ENCODE results near the gene SAC3D1. TPM values are rescaled to one million over a fixed set of nuclear protein-coding genes. Genes with fewer than 3 reads are reported as not detected.

Gene SAC3D1
- polyA plus RNA-seq, 2 of the 4 experiments (the other 2 are of a cell fraction), result 12.9 to 29.0 TPM

- TF ChIP-seq FOSB (CRISPR knock-in tag; IDR thresholded peaks at IDR 0.05), result no peak
- no peak for TF ChIP-seq SMC3 (IDR thresholded peaks at IDR 0.05)
Measured at GRCh38 chr11:64994318-64994717, 46.7 kb upstream of the SAC3D1 start (continued).

GRCh38 chr11:64996327-64996709 is 44.7 kb upstream of the SAC3D1 start:
- WGBS (ENCODE audit: missing lambda C conversion rate), result 67% methylated on average over 11 of the region's 11 CpGs
- H3K4me2 ChIP-seq, result peak overlapping the region; percentile 63
- TF ChIP-seq RCOR1 (IDR thresholded peaks at IDR 0.05; ENCODE audit: low read depth, low read length), result no peak
- no peak for TF ChIP-seq SREBF2 (IDR thresholded peaks at IDR 0.05)
- TF ChIP-seq EP300 (IDR thresholded peaks at IDR 0.05), result no peak
- TF ChIP-seq TP53 (CRISPR knock-in tag; IDR thresholded peaks at IDR 0.05), result no peak
- TF ChIP-seq CHD4 (IDR thresholded peaks at IDR 0.05; ENCODE audit: borderline replicate concordance), result no peak
- no peak for TF ChIP-seq FOSL2 (IDR thresholded peaks at IDR 0.05)
- TF ChIP-seq FOSL2 (CRISPR knock-in tag; IDR thresholded peaks at IDR 0.05), result no peak
- TF ChIP-seq RFX5 (IDR thresholded peaks at IDR 0.05), result no peak
- no peak for TF ChIP-seq KDM5A (IDR thresholded peaks at IDR 0.05)
- no peak for TF ChIP-seq ZNF302 (CRISPR knock-in tag; IDR thresholded peaks at IDR 0.05)
- TF ChIP-seq HOXB5 (CRISPR knock-in tag; IDR thresholded peaks at IDR 0.05), result no peak
- no peak for TF ChIP-seq POLR2AphosphoS2 (conservative IDR thresholded peaks at IDR 0.05; ENCODE audit: low read length)
- no peak for TF ChIP-seq CBX2 (IDR thresholded peaks at IDR 0.05; ENCODE audit: borderline replicate concordance, low read depth)
- TF ChIP-seq NPAS2 (CRISPR knock-in tag; IDR thresholded peaks at IDR 0.05; ENCODE audit: borderline replicate concordance), result no peak
- TF ChIP-seq RAD21 (conservative IDR thresholded peaks at IDR 0.05 in 1 of 2, IDR thresholded peaks at IDR 0.05 in 1 of 2), result no peak
- no peak for TF ChIP-seq MAX (IDR thresholded peaks at IDR 0.05)
- no peak for TF ChIP-seq FOSB (CRISPR knock-in tag; IDR thresholded peaks at IDR 0.05)
- TF ChIP-seq ATOH8 (CRISPR knock-in tag; IDR thresholded peaks at IDR 0.05; ENCODE audit: low read depth), result no peak
- TF ChIP-seq BHLHE40 (IDR thresholded peaks at IDR 0.05; ENCODE audit: low read depth, low read length), result no peak
- TF ChIP-seq HMGXB4 (CRISPR knock-in tag; IDR thresholded peaks at IDR 0.05; ENCODE audit: borderline replicate concordance), result no peak
- no peak for FAIRE-seq
- CTCF ChIA-PET, result interaction anchor here (0.6 to 6.4 kb wide), 33 partner anchors 9 to 201 kb away, joined by 3 to 47 read pairs (median 4); partner anchors contain the start of genes ARL2, PPP2R5B and ZNHIT2
- no peaks in the 10 kb centered on the region for H3K9me3 ChIP-seq
- peaks cover 29% of the 10 kb centered on the region for H3K4me1 ChIP-seq
- POLR2A ChIA-PET, result interaction anchor here (0.9 to 1.7 kb wide), 3 partner anchors 10 to 148 kb away, joined by 3 to 10 read pairs (median 4); partner anchors contain the start of gene ARL2
- no peak overlapping the region for H3K4me3 ChIP-seq
- ATAC-seq, result no peak
- H3K27ac ChIP-seq, result peak overlapping the region; percentile 56 to 73; a peak in 5 of 6 replicates
- DNase-seq (ENCODE audit: low read depth in 1 of 2, low spot score in 1 of 2), result no peak

- 44% methylated on average over 8 of the region's 9 CpGs for WGBS (ENCODE audit: missing lambda C conversion rate)
- ChIA-PET POLR2A (interaction anchor here (0.7 to 1.7 kb wide), 4 partner anchors 10 to 149 kb away, joined by 3 to 10 read pairs (median 4); partner anchors contain the start of gene ARL2), CTCF (interaction anchor here (0.6 to 6.4 kb wide), 37 partner anchors 9 to 202 kb away, joined by 3 to 47 read pairs (median 4); partner anchors contain the start of genes ARL2, PPP2R5B and ZNHIT2)
- Histone ChIP-seq H3K4me1 (peaks cover 29% of the 10 kb centered on the region), H3K4me3 (no peak within 1 kb of the TSS), H3K27ac (peak within 1 kb of the TSS; percentile 56 to 73), H3K4me2 (peak within 1 kb of the TSS; percentile 63), H3K9me3 (no peaks in the 10 kb centered on the region)
- ATAC-seq (peak; percentile 90), DNase-seq (ENCODE audit: low read depth in 1 of 2, low spot score in 1 of 2) (peak; percentile 76 to 89), FAIRE-seq (no peak)
- TF ChIP-seq KDM1A (IDR thresholded peaks at IDR 0.05; ENCODE audit: low read depth), result no peak
- TF ChIP-seq EHMT2 (IDR thresholded peaks at IDR 0.05; ENCODE audit: low read depth), result no peak
- TF ChIP-seq RCOR1 (IDR thresholded peaks at IDR 0.05; ENCODE audit: low read depth, low read length), result no peak
- peak; percentile 59 for TF ChIP-seq SMC3 (IDR thresholded peaks at IDR 0.05)
- TF ChIP-seq FOXS1 (CRISPR knock-in tag; IDR thresholded peaks at IDR 0.05), result no peak
- TF ChIP-seq RAD21 (conservative IDR thresholded peaks at IDR 0.05 in 1 of 2, IDR thresholded peaks at IDR 0.05 in 1 of 2), result peak; percentile 64 to 72
- TF ChIP-seq FOSL2 (IDR thresholded peaks at IDR 0.05), result no peak
- no peak for TF ChIP-seq FOSL2 (CRISPR knock-in tag; IDR thresholded peaks at IDR 0.05)
- no peak for TF ChIP-seq FOSB (CRISPR knock-in tag; IDR thresholded peaks at IDR 0.05)
- TF ChIP-seq MAX (IDR thresholded peaks at IDR 0.05), result peak; percentile 45; the same call in 1 of the 2 replicates
- no peak for TF ChIP-seq BHLHE40 (IDR thresholded peaks at IDR 0.05; ENCODE audit: low read depth, low read length)
- TF ChIP-seq PHF8 (IDR thresholded peaks at IDR 0.05; ENCODE audit: borderline replicate concordance, low read depth), result no peak
- no peak for TF ChIP-seq JUN (IDR thresholded peaks at IDR 0.05)
- TF ChIP-seq NR3C1 (IDR thresholded peaks at IDR 0.05), result no peak
- TF ChIP-seq HOXB5 (CRISPR knock-in tag; IDR thresholded peaks at IDR 0.05), result no peak
- TF ChIP-seq CTCF (IDR thresholded peaks at IDR 0.05), result peak; percentile 49; the same call in 2 of the 3 replicates
Measured at GRCh38 chr11:64996710-64997380, 44.2 kb upstream of the SAC3D1 start, which contains the start of gene BATF2. TSS of gene BATF2 (minus strand) at chr11:64996971. CDS start at chr11:64996914, 57 bp downstream.
